Neural cell (in vitro differentiated cells): ENCODE measurements around the gene CHRNB4.

Experiments used
- POLR2AphosphoS5 ChIP-seq: IDR thresholded peaks from 2 replicates; pipeline ENCODE4 v1.6.1; 2012
- RAD21 ChIP-seq: fragments of 450-650 bp; conservative IDR thresholded peaks from 2 replicates; pipeline ENCODE4 v1.6.1; 2014; ENCODE audit warnings: antibody characterized with exemption, mild to moderate bottlenecking, moderate library complexity
- TAF1 ChIP-seq: IDR thresholded peaks from 2 replicates; pipeline ENCODE4 v1.6.1; 2012; ENCODE audit warnings: low read depth
- TF ChIP-seq, protein P1 (sequence below): fragments of 450-650 bp; IDR thresholded peaks from 2 replicates; pipeline ENCODE4 v1.5.1; 2014; ENCODE audit warnings: antibody characterized with exemption, mild to moderate bottlenecking, moderate library complexity; ENCODE audit not compliant: poor library complexity, severe bottlenecking
- TF ChIP-seq, protein P2 (sequence below): IDR thresholded peaks from 2 replicates; pipeline ENCODE4 v1.6.1; 2012; ENCODE audit warnings: borderline replicate concordance

DNA sequence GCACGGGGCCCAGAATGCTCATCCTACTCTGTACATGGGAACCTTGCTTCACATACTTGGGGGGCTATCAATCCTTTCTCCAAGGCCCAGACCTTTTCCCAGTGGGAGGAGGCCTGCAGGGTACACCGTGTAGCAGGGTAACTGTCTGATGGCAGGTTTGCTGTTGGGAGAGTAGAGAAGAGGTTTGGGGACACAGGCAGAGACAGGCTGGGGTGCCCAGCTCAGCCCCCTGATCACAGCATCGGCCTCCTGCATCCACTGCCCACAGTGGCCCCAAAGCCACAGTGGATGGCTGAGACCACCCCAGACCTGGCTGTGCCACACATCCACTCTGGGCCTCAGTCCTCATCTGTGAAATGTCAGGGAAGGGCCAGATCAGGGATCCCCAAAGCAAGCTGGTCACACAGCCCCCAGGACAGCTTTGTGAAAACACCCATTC lies 25.8 kb downstream of the CHRNB4 start:
- TF ChIP-seq, protein P1, sequence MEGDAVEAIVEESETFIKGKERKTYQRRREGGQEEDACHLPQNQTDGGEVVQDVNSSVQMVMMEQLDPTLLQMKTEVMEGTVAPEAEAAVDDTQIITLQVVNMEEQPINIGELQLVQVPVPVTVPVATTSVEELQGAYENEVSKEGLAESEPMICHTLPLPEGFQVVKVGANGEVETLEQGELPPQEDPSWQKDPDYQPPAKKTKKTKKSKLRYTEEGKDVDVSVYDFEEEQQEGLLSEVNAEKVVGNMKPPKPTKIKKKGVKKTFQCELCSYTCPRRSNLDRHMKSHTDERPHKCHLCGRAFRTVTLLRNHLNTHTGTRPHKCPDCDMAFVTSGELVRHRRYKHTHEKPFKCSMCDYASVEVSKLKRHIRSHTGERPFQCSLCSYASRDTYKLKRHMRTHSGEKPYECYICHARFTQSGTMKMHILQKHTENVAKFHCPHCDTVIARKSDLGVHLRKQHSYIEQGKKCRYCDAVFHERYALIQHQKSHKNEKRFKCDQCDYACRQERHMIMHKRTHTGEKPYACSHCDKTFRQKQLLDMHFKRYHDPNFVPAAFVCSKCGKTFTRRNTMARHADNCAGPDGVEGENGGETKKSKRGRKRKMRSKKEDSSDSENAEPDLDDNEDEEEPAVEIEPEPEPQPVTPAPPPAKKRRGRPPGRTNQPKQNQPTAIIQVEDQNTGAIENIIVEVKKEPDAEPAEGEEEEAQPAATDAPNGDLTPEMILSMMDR = no peak
- no peak for TF ChIP-seq POLR2AphosphoS5
- TF ChIP-seq, protein P2, sequence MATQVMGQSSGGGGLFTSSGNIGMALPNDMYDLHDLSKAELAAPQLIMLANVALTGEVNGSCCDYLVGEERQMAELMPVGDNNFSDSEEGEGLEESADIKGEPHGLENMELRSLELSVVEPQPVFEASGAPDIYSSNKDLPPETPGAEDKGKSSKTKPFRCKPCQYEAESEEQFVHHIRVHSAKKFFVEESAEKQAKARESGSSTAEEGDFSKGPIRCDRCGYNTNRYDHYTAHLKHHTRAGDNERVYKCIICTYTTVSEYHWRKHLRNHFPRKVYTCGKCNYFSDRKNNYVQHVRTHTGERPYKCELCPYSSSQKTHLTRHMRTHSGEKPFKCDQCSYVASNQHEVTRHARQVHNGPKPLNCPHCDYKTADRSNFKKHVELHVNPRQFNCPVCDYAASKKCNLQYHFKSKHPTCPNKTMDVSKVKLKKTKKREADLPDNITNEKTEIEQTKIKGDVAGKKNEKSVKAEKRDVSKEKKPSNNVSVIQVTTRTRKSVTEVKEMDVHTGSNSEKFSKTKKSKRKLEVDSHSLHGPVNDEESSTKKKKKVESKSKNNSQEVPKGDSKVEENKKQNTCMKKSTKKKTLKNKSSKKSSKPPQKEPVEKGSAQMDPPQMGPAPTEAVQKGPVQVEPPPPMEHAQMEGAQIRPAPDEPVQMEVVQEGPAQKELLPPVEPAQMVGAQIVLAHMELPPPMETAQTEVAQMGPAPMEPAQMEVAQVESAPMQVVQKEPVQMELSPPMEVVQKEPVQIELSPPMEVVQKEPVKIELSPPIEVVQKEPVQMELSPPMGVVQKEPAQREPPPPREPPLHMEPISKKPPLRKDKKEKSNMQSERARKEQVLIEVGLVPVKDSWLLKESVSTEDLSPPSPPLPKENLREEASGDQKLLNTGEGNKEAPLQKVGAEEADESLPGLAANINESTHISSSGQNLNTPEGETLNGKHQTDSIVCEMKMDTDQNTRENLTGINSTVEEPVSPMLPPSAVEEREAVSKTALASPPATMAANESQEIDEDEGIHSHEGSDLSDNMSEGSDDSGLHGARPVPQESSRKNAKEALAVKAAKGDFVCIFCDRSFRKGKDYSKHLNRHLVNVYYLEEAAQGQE = no peak
- no peak for TF ChIP-seq TAF1
- no peak for TF ChIP-seq RAD21
